K562 (cell line): ENCODE results near the gene GPR35.

ENCODE experiments used
- CBFA2T2 ChIP-seq: fragments of 450-650 bp; conservative IDR thresholded peaks from 2 replicates; pipeline ENCODE4 v1.6.1; 2017; ENCODE audit warnings: mild to moderate bottlenecking
- CREB5 ChIP-seq: fragments of 250-450 bp; sonication (Bioruptor Pico); IDR thresholded peaks from 2 replicates; pipeline ENCODE4 v1.5.0; 2020; ENCODE audit warnings: mild to moderate bottlenecking
- FOSL1 ChIP-seq: fragments of 200-800 bp; sonication (Bioruptor generic); conservative IDR thresholded peaks from 2 replicates; pipeline ENCODE4 v1.6.1; 2016; ENCODE audit warnings: missing genetic modification characterization, missing compliant biosample characterization
- GABPB1 ChIP-seq: sonication (generic); formaldehyde crosslinking; IDR thresholded peaks from 2 replicates; pipeline ENCODE4 v1.8.0; 2022; ENCODE audit warnings: mild to moderate bottlenecking, missing genetic modification reagents
- HNRNPH1 ChIP-seq: fragments of 200-400 bp; formaldehyde crosslinking; optimal IDR thresholded peaks from 2 replicates; pipeline ENCODE3; 2017; ENCODE audit warnings: low read depth, mild to moderate bottlenecking, low read length, moderate library complexity
- MEF2A ChIP-seq: IDR thresholded peaks from 2 replicates; pipeline ENCODE4 v1.6.1; 2011; ENCODE audit warnings: low read depth, mild to moderate bottlenecking, low read length, moderate library complexity; ENCODE audit not compliant: control insufficient read depth
- POLR2AphosphoS5 ChIP-seq: IDR thresholded peaks from 2 replicates; pipeline ENCODE4 v1.6.1; 2011; ENCODE audit warnings: mild to moderate bottlenecking, low read depth, low read length, moderate library complexity; ENCODE audit not compliant: control insufficient read depth, insufficient read depth
- POLR3G ChIP-seq: IDR thresholded peaks from 2 replicates; pipeline ENCODE4 v1.6.1; 2011; ENCODE audit not compliant: insufficient read length, insufficient replicate concordance; ENCODE audit errors: extremely low read depth
- SAFB2 ChIP-seq: fragments of 200-400 bp; formaldehyde crosslinking; IDR thresholded peaks from 2 replicates; pipeline ENCODE4 v1.6.1; 2018; ENCODE audit warnings: borderline replicate concordance, low read length, low read depth, moderate library complexity; ENCODE audit not compliant: severe bottlenecking
- SPI1 ChIP-seq: IDR thresholded peaks from 2 replicates; pipeline ENCODE4 v1.6.1; 2011; ENCODE audit warnings: low read depth, low read length, control low read depth, borderline replicate concordance
- TF ChIP-seq, protein P1 (sequence below): sonication (generic); formaldehyde crosslinking; IDR thresholded peaks from 2 replicates; pipeline ENCODE4 v1.8.0; 2023; ENCODE audit warnings: mild to moderate bottlenecking, missing genetic modification reagents

DNA sequence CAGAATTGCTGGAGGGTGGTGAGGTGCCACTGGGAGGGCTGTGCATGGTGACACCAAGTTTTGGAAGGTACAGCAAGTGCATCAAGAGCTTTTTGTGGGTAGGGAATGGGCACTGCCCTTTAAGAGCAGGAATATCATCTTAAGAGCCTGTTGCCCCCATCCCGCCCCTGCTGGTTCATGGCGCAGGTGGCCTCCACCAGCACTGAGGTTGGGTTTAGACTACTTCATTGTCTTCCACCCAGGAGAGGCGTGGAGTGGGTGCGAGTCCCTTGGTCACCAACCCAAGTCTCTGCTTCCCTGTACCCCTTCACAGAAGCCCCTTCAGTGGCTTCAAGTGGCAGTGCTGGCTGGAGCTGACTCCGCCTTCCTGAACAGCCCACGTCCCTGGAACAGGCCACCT is 49.2 kb upstream of the GPR35 start:
- TF ChIP-seq SAFB2 (no peak), POLR2AphosphoS5 (no peak), FOSL1 (tag) (no peak), CBFA2T2 (no peak), POLR3G (no peak), HNRNPH1 (no peak), SPI1 (no peak), MEF2A (no peak), CREB5 (CRISPR knock-in tag) (no peak), GABPB1 (CRISPR knock-in tag) (no peak)
- TF ChIP-seq, protein P1, sequence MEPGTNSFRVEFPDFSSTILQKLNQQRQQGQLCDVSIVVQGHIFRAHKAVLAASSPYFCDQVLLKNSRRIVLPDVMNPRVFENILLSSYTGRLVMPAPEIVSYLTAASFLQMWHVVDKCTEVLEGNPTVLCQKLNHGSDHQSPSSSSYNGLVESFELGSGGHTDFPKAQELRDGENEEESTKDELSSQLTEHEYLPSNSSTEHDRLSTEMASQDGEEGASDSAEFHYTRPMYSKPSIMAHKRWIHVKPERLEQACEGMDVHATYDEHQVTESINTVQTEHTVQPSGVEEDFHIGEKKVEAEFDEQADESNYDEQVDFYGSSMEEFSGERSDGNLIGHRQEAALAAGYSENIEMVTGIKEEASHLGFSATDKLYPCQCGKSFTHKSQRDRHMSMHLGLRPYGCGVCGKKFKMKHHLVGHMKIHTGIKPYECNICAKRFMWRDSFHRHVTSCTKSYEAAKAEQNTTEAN (CRISPR knock-in tag), result no peak
